HuH-7.5 (cell line): ENCODE results near the gene COG3.

Experiments used
- DNase-seq: peaks from one replicate; pipeline ENCODE4 v3.0.0; 2011; ENCODE audit warnings: low spot score

COG3 gene

GRCh38 chr13:45503658-45504057 lies 38.9 kb downstream of the COG3 start:
- no peak for DNase-seq

- DNase-seq, result no peak
These were observed 42.1 kb downstream of the COG3 start for GRCh38 chr13:45506811-45507210.

GRCh38 chr13:45508776-45509175 lies 44.0 kb downstream of the COG3 start:
- no peak for DNase-seq

- no peak for DNase-seq
These were observed 45.9 kb downstream of the COG3 start for GRCh38 chr13:45510672-45511071.

- peak; percentile 15 for DNase-seq
These were observed 46.8 kb downstream of the COG3 start for GRCh38 chr13:45511310-45512097.

GRCh38 chr13:45512098-45512496 lies 47.4 kb downstream of the COG3 start:
- no peak for DNase-seq

GRCh38 chr13:45516757-45517156 lies 52.0 kb downstream of the COG3 start:
- no peak for DNase-seq

- DNase-seq, result no peak
These were observed 53.9 kb downstream of the COG3 start for GRCh38 chr13:45518525-45519245.

- no peak for DNase-seq
These were observed 54.8 kb downstream of the COG3 start for GRCh38 chr13:45519493-45519892.

GRCh38 chr13:45521297-45521696 lies 56.6 kb downstream of the COG3 start:
- DNase-seq, result no peak

GRCh38 chr13:45522571-45522970 lies 57.8 kb downstream of the COG3 start:
- no peak for DNase-seq

- DNase-seq, result no peak
These were observed 63.1 kb downstream of the COG3 start for GRCh38 chr13:45527699-45528462.

GRCh38 chr13:45529758-45530157 lies 65.0 kb downstream of the COG3 start:
- DNase-seq, result no peak

- no peak for DNase-seq
These were observed 69.9 kb downstream of the COG3 start for GRCh38 chr13:45534604-45535003.

GRCh38 chr13:45536224-45536623 lies 71.5 kb downstream of the COG3 start:
- no peak for DNase-seq

- no peak for DNase-seq
These were observed 72.8 kb downstream of the COG3 start for GRCh38 chr13:45537516-45537915.

GRCh38 chr13:45538382-45538781 lies 73.6 kb downstream of the COG3 start:
- DNase-seq, result no peak

- DNase-seq, result no peak
These were observed 75.5 kb downstream of the COG3 start for GRCh38 chr13:45540195-45540594.

GRCh38 chr13:45540864-45541263 lies 76.1 kb downstream of the COG3 start:
- no peak for DNase-seq

- no peak for DNase-seq
These were observed 77.1 kb downstream of the COG3 start for GRCh38 chr13:45541806-45542205.

- no peak for DNase-seq
These were observed 77.7 kb downstream of the COG3 start for GRCh38 chr13:45542391-45542790.

GRCh38 chr13:45542878-45543277 lies 78.1 kb downstream of the COG3 start:
- no peak for DNase-seq

- DNase-seq, result no peak
These were observed 79.8 kb downstream of the COG3 start for GRCh38 chr13:45544520-45544919.
